Myocyte (in vitro differentiated cells): Measurements from ENCODE around the gene SLC16A3. TPM values are rescaled to one million over a fixed set of nuclear protein-coding genes. Genes with fewer than 3 reads are reported as not detected.

Experiments
- DNase-seq: peaks from one replicate; pipeline ENCODE4 v3.0.0-alpha.2; 2012; ENCODE audit warnings: low read depth
- total RNA-seq: library from RNA; depleted of rRNA; stranded (reverse); fragments of >200 nt; gene quantifications from 2 replicates; pipeline ENCODE4 v1.2.3, GENCODE V29; 2014

Gene SLC16A3
- total RNA-seq, 1 donor from 2014 or later, result 164 TPM

DNA sequence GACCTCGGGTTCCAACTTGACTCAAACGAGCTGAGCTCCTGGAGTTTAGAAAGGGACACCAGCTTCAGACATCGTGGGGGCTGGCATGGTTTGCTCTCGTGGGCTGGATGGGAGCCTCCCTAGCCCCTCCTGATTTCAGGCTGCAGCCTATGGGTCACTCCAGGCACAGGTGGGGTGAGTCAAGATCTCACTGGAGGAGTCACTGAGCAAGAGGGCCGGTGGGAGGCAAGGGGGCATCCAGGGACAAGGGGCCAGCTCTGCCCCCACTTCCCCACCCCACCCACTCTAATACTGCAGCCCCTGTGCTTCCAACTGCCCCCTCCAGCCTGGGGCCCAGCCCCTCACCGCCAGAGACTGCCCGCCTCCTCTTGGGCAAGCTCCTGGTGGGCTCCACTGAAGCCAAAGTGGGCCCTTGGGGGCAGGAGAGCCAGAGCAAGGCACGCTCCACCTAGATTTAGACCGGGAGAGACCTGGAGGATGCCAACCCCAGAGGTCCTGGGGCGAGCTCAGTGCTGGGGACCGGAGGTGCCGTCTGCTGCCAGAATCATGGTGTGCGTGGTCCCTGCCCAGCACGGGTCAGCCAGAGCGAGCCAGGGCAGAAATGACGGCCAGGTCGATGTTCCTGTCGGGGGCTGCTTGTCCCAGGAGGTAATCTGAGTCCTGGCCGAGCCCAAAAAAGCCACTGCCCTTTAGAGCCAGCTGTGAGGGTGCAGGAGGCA lies 6.4 kb downstream of the SLC16A3 start:
- DNase-seq, result no peak

DNA sequence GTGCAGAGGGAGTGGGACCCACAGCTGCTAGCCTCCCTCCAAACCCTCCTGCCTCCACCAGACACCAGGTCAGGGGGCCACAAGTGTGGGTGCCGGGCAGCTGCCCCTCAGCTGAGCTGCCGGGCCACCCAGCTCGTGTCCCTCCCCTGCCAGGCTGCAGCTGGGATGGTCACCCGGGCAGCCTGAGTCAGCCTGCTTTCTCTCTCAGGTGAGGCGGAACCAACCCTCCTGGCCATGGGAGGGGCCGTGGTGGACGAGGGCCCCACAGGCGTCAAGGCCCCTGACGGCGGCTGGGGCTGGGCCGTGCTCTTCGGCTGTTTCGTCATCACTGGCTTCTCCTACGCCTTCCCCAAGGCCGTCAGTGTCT lies 6.9 kb downstream of the SLC16A3 start:
- peak; percentile 41 for DNase-seq

DNA sequence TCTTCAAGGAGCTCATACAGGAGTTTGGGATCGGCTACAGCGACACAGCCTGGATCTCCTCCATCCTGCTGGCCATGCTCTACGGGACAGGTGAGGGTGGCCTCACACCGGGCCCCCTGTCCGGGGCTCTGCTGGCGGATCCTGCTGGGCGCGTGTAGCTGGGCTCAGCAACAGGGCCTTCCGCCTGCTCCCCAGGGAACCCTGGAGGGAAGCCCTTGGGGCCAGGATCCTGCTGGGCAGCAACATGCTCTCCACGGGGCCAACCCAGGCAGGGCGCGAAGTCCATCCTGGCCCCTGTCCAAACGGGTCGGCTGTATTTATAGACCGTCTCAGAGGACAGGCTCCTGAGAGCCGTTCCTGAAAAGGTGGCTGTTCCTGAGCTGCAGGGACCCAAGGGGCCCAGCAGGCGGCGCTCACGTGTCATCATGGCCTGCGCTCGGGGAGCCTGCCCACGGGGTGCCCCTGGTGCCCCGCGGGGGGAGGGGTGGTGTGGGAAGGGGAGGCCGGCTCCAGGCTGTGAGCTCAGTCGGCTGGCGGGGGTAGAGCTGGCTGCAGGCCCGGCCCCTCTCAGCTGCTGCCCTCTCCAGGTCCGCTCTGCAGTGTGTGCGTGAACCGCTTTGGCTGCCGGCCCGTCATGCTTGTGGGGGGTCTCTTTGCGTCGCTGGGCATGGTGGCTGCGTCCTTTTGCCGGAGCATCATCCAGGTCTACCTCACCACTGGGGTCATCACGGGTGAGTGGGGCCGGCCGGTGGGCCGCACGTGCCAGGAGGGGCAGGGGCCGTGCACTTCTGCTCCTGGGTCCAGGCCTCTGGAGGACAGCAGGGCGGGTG lies 7.5 kb downstream of the SLC16A3 start:
- DNase-seq, result peak; percentile 62

DNA sequence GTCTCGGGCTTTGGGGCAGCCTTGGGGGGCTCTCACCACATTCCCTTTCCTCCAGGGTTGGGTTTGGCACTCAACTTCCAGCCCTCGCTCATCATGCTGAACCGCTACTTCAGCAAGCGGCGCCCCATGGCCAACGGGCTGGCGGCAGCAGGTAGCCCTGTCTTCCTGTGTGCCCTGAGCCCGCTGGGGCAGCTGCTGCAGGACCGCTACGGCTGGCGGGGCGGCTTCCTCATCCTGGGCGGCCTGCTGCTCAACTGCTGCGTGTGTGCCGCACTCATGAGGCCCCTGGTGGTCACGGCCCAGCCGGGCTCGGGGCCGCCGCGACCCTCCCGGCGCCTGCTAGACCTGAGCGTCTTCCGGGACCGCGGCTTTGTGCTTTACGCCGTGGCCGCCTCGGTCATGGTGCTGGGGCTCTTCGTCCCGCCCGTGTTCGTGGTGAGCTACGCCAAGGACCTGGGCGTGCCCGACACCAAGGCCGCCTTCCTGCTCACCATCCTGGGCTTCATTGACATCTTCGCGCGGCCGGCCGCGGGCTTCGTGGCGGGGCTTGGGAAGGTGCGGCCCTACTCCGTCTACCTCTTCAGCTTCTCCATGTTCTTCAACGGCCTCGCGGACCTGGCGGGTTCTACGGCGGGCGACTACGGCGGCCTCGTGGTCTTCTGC lies 8.4 kb downstream of the SLC16A3 start:
- no peak for DNase-seq

DNA sequence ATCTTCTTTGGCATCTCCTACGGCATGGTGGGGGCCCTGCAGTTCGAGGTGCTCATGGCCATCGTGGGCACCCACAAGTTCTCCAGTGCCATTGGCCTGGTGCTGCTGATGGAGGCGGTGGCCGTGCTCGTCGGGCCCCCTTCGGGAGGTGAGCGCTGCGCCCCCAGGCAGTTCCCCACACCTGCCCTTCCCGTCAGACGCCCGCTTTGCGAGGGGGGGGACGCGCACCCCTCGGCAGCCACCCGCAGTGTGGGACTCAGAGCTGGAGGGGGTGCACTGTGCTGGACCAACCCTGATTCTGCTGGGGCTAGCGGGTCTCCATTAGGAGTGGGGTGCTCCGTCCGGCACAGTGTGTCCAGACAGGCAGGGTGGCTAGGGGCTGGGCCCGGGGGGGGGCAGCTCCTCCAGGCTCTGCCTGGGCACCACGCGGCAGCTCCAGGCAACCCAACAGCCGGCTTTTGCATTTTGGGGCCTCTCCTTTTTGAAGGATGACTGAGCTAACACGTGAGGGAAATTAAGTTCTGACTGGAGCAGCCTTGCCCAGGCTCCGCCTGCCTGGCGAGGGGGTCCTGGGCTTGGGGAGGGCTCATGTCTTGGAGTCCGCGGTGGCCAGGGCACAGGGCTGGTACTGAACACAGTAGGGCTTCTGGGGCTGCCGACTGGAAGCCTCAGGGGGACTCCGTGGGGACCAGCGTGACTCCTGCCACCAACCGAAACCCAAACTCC lies 9.1 kb downstream of the SLC16A3 start:
- peak; percentile 15 for DNase-seq

DNA sequence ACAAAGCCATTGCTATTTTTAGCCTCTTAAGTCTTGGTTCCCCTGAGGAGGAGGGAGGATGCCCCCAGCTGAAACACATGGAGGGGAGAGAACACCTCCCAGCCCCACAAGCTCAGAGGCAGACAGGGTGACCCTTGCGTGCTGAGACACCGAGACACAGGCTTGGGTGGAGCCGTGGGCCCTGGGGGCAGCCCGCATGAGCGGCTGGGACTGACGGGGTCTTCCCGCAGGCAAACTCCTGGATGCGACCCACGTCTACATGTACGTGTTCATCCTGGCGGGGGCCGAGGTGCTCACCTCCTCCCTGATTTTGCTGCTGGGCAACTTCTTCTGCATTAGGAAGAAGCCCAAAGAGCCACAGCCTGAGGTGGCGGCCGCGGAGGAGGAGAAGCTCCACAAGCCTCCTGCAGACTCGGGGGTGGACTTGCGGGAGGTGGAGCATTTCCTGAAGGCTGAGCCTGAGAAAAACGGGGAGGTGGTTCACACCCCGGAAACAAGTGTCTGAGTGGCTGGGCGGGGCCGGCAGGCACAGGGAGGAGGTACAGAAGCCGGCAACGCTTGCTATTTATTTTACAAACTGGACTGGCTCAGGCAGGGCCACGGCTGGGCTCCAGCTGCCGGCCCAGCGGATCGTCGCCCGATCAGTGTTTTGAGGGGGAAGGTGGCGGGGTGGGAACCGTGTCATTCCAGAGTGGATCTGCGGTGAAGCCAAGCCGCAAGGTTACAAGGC lies 9.8 kb downstream of the SLC16A3 start:
- peak; percentile 60 for DNase-seq

DNA sequence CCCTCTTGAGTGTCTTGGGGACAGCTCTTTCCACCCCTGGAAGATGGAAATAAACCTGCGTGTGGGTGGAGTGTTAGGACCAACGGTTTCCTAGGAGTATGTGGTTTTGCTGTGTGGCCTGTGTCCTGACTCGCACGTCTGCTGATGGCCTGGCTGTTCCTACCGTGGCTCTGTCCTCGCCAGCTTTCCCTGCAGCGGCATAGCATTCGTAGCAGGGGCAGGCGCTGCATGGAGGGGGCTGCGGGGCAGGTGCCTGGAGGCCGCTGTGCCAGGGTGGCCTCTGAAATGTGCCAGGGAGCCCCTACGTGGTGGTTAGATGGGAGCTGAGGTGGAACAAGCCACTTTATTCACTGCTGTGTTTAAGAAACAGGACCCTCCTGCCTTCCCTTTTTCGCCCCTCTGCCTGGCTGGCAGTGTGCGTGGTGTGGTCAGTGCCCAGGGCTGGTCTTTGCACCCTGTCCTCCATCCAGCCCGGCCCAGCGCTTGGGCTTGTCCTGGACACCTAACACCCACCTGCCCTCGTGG lies 10.6 kb downstream of the SLC16A3 start:
- DNase-seq, result peak; percentile 48

DNA sequence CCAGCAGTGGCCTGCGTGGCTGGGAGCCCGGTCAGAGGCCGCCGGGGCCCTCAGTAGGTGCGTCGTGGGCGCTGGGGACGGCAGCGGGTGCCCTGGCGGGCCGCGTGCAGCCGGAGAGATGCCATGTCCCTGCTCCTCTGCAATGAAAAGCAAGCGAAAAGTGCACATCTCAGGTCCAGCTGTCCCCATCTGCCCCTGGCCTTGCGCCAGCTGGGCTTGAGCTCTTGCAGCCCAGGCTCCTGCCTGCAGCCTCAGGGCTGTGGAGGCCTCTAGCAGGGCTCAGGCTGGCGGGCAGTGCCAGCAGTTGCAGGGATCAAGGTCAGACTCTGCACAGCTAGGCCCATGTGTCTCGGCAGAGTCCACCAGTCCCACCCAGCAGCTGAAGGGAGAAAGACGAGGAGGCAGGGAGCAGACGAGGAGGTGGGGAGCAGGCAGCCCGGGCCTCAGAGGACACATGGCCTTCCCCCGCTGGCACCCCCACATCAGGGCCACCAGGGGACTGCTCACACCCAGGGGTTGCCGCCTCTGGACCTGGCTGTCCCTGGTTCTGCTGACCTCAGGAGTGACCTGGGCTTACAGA lies 11.2 kb downstream of the SLC16A3 start:
- peak; percentile 71 for DNase-seq

DNA sequence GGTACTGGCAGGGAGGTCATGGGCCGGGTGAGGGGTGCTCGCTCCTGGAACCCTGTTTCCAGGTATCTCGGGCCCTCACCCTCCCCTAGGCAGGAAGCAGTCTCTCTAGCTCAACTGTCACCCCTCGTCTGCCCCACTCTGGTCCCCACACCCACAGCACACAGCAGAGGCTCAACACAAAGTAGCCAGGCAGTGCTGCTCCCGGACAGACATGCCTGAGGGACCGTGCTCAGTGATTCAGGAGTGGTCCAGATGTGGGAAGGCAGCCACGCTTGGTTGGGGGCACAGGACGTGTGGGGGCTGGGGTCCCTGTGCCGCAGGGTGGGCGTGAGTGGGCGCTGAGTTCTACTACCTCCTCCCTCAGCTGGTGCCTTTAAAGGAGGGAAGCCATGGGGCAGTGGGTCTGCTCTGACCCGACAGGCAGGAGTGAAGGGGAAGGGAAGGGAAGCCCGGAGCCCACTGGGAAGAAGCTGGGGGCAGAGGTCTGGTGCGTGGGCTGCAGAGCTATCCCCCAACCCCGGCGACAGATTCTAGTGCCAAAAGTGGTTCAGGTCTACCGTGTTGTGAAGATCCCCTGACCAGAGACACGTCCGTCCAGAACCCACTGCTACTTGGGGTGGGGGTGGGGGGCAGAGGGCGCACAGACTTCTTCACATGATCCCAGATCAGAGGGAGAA lies 11.8 kb downstream of the SLC16A3 start:
- DNase-seq, result no peak

DNA sequence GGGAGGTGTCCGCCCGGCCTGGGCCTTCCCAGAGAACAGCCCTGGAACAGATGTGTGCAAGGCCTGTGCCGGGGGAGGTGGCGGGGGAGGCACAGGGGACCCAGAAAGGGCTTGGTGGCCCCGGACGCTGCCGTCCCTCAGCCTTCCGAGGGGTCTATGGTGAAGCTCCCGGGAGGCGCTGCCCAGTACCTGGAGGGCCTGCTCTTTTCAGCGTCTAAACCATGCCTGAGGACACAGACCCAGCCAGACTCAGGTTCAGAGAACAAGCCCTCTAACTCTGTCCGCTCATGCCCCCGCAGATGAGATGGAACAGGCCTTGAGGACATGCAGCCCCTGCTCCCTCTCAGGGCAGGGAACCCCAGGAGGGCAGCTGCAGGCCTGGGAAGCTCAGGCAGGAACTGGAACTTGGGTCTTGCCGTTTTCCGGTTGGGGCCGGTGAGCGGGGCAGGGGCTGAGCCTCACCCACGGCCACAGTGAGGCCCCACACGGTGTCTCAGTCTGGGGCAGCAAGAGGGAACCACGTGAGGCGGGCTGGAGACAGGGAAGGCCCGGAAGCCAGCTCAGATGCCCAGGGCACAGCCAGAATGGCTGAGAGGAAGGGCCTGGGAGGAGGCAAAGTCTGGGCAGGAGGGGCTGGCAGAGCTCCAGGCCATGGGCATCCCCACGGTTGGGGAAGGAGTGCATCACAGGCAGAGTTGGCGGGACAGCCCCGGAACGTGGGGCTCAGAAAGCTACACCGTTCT lies 12.5 kb downstream of the SLC16A3 start:
- peak; percentile 83 for DNase-seq

DNA sequence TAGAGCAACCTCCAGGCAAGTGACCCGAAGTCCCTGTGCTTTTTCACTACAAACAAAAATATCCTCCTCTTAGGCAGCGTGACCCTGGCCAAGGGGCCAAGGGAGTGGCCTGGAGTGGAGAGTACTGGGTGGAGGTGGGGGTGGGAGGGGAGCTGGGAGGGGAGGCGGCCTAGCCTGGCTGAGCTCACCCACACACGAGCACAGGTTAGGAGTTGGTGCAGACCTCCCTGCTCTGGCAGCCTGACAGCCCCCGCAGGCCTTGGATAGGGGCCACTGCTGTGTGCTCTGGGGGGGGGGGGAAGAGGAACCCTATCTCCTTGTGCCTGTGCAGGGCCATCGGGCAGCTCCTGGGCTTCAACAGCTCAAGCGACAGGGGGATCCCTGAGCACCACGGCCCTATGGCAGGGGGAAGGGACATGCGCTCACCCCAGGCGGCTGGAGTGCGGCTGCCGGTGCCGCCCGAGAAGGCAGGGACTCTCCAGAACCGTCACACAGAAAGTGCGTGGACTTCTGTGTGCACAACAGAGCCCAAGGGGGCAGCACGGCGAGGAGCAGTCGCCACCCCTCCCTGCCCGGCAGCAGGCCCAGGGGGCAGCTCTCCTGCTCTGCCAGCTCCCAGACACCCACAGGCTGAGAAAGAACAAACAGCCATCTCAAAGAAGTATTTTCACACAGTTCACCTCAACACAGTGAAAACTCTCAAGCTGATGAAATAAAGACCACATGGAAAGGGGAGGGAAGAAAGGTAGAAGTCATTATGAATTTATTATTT lies 13.3 kb downstream of the SLC16A3 start:
- no peak for DNase-seq

DNA sequence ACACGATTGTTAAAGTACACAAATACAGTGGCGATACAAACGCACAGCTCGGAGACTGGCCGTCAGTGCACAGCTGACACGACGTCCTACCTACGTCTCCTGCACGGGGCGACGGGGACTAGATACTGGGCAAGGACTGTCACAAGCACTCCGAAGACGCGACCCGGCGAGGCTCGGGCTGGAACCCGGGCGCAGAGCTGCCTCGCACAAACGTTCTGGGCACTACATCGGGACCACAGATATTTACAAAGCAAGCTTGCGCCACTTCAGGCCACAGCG lies 13.8 kb downstream of the SLC16A3 start:
- no peak for DNase-seq

DNA sequence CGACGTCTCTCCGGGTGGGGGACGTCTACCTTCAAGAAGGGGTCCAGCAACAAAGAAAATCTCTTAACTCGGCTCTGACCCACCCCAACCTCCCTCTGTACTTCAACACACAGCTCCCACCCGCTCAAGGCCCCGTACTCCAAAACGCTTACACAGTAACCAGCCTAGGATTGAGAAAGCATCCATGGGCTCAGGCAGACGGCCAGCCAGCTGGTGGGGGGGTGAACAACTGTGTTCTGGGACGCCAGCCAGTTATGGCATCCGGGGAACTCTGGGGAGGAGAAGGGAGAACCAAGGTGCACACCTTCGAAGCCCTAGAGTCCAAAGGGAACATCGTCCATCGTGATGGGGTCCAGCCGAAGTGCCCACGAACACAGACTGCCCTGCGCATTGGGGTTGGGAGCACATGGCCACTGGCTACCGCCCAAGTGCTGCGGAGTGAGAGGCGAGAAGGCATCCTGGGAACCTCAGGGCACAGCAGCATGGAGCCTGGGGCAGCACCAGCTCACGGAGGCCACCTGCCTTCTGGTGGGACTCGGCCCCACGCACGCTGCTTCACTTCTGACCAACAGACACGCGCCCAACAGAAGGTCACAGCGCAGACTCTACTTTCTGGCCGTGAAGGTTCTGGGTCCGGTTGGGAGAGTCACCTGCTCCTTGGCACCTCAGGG lies 14.3 kb downstream of the SLC16A3 start:
- peak; percentile 92 for DNase-seq

DNA sequence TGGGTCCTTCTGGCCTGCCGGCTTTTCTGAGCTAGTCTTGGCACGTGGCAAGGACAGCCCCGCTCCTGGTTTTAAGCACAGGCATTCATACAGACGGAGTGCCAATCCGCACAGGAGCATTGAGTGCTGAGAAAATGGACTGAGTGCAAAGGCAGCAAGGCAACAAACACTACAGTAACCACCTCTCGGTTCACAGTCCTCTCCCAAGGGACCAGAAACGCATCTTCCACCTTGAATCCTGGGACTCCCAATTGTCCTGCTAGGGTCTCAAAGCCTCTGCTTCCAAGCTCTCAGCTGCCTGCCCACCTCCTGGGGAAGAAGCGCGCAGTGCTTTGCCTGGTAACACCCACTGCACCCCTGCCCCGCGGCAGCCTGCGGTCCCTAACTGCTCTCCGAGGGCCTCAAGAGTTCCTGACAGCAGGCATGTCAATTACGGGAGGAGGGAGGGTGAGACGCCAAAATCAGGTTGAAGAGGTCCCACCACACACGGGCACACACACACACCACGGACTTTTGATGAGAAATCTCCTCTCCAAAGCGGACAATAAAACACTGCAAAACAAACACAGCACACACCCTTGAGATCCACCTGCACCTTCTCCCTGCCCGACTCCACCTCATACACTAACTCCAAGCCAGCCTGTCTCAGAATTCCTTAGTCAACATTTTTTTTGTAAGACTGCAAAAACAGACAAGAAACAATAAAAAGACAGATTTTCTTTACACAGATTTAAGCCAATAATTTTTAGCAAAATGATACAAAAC lies 15.0 kb downstream of the SLC16A3 start:
- DNase-seq, result no peak

DNA sequence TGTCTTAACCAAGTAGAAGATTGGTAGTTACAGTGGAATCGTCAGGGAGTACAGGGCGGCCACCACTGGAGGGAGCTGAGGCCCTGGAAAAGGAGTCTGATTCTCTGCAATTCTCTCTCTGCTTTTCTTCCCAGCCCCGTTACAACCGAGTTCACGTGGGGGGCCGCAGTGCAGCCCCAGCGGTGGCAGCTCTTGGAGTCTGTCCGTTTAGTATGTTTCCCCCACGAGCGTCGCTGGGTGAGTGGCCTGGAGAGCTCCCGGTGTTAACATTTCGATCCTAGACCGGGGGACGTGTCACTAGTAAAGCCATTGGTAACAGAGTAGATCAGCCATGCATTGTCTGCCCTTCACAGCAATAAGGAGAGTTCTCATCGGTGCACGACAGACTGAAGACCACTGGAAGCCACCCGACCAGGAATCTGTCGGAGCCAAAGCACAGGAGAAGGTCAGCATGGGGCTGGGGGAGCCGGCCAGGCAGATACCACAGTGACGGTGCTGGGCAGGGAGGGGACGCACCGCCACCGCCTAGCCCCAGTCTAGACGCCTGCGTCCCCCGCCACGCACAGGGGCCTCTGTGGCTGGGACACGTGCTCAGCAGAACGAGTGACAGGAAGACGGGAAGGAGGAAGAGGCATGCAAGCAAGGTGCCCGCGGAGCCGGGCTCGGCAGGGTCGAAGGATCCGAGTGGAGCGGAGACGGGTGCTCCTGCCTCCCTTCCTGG lies 15.7 kb downstream of the SLC16A3 start:
- DNase-seq, result no peak
